Fibroblast of lung (primary cell): Measurements from ENCODE around the gene KRT2.

ENCODE experiments used
- EZH2 ChIP-seq: IDR thresholded peaks from 2 replicates; pipeline ENCODE4 v1.5.1; 2012; ENCODE audit warnings: low read length, control low read depth, mild to moderate bottlenecking; ENCODE audit errors: missing control alignments
- TF ChIP-seq, protein P1 (sequence below), 2 donors: IDR thresholded peaks in 1 of 2; conservative IDR thresholded peaks in 1 of 2; 1 replicate in 1 of 2; 2 replicates in 1 of 2; pipeline ENCODE4 v1.5.1; 2011 to 2012; ENCODE audit warnings: low read length in 2 of 2, control low read depth in 1 of 2, inconsistent platforms in 1 of 2, low read depth in 1 of 2, mild to moderate bottlenecking in 1 of 2

DNA sequence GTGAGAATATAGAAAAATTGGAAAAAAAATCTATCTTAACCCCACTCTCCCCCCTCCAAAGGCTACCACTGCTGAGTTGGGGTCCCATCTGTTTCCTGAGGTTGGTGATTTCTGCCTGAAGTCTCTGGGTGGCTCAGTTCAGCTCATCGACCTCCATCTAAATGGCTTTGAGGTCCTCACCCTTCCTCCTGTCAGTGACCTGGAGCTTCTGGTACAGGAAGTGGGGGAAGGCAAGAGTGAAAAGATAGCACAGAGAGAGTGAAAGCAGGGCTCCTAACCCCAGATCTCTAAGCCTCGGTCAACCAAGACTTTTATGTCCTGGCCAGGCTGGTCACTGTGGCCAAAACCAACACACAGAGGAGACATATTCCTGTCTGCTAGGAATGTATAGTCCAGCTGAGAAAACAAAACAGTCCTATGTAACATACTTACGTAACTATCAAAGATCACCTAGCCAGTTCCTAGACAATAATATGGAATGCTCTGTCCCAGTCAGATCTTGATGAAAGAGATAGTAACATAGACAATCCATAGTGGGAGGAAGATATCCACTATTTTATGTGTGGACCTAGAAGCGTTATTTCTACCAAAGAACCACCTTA, 21.3 kb downstream of the KRT2 start:
- TF ChIP-seq, protein P1, sequence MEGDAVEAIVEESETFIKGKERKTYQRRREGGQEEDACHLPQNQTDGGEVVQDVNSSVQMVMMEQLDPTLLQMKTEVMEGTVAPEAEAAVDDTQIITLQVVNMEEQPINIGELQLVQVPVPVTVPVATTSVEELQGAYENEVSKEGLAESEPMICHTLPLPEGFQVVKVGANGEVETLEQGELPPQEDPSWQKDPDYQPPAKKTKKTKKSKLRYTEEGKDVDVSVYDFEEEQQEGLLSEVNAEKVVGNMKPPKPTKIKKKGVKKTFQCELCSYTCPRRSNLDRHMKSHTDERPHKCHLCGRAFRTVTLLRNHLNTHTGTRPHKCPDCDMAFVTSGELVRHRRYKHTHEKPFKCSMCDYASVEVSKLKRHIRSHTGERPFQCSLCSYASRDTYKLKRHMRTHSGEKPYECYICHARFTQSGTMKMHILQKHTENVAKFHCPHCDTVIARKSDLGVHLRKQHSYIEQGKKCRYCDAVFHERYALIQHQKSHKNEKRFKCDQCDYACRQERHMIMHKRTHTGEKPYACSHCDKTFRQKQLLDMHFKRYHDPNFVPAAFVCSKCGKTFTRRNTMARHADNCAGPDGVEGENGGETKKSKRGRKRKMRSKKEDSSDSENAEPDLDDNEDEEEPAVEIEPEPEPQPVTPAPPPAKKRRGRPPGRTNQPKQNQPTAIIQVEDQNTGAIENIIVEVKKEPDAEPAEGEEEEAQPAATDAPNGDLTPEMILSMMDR (conservative IDR thresholded peaks at IDR 0.05 in 1 of 2, IDR thresholded peaks at IDR 0.05 in 1 of 2; ENCODE audit: low read depth in 1 of 2, low read length in 2 of 2), result no peak
- TF ChIP-seq EZH2, result no peak
